ENCODE data around the gene PVR. TPM values are rescaled to one million over a fixed set of nuclear protein-coding genes. Genes with fewer than 3 reads are reported as not detected.
"Not testable (repeated sequence)": the region's sequence is repeated elsewhere in the genome, so short reads cannot be mapped to it uniquely, and the experiment has no call there.

PVR gene
- total RNA-seq, 2 experiments from 2014 or later: not detected

GRCh38 chr19:44607917-44608316 lies 35.8 kb upstream of the PVR start:
- Histone ChIP-seq H4K20me1 (ENCODE audit: insufficient read depth, low read length) (no peaks in the 10 kb centered on the region), H3K4me2 (ENCODE audit: low read length) (no peak overlapping the region), H3K4me1 (ENCODE audit: insufficient read depth, low read length, poor library complexity, severe bottlenecking) (no peaks in the 10 kb centered on the region), H2AFZ (ENCODE audit: low read length) (no peak overlapping the region), H3K9me3 (ENCODE audit: low read length) (no peaks in the 10 kb centered on the region), H3K27ac (ENCODE audit: low read depth, low read length, poor library complexity, severe bottlenecking) (no peak overlapping the region), H3K36me3 (ENCODE audit: insufficient read depth, low read length) (no peaks in the 10 kb centered on the region), H3K79me2 (ENCODE audit: insufficient read depth, low read depth, low read length) (no peaks in the 10 kb centered on the region), H3K9me2 (ENCODE audit: insufficient read depth, low read length) (no peaks in the 10 kb centered on the region), H3K4me3 (ENCODE audit: low read depth, low read length, poor library complexity, severe bottlenecking) (no peak overlapping the region)
- TF ChIP-seq EZH2phosphoT487 (IDR thresholded peaks at IDR 0.05; ENCODE audit: borderline replicate concordance, low read depth, low read length) (no peak), CTCF (conservative IDR thresholded peaks at IDR 0.05; ENCODE audit: low read length) (no peak)
- DNase-seq (ENCODE audit: low spot score): no peak
- ChIA-PET POLR2A (interaction anchor here (0.5 kb wide), 1 partner anchor 8 kb away, joined by 3 read pairs; no protein-coding TSS in a partner anchor), CTCF (ENCODE audit: unreplicated experiment) (interaction anchor here (0.6 kb wide), 1 partner anchor 29 kb away, joined by 3 read pairs; no protein-coding TSS in a partner anchor)
- BruUV-seq (replicated peaks): no TSS peak
- intact Hi-C loops (cut with micrococcal nuclease; ENCODE audit: unreplicated experiment): no loop called here

- ChIA-PET POLR2A (interaction anchor here (0.5 kb wide), 1 partner anchor 8 kb away, joined by 3 read pairs; no protein-coding TSS in a partner anchor), CTCF (ENCODE audit: unreplicated experiment) (interaction anchor here (0.6 kb wide), 1 partner anchor 30 kb away, joined by 3 read pairs; no protein-coding TSS in a partner anchor)
- Histone ChIP-seq H3K36me3 (ENCODE audit: insufficient read depth, low read length) (no peaks in the 10 kb centered on the region), H3K4me2 (ENCODE audit: low read length) (no peak overlapping the region), H3K4me3 (ENCODE audit: low read depth, low read length, poor library complexity, severe bottlenecking) (no peak overlapping the region), H3K79me2 (ENCODE audit: insufficient read depth, low read depth, low read length) (no peaks in the 10 kb centered on the region), H4K20me1 (ENCODE audit: insufficient read depth, low read length) (no peaks in the 10 kb centered on the region), H3K9me2 (ENCODE audit: insufficient read depth, low read length) (no peaks in the 10 kb centered on the region), H3K4me1 (ENCODE audit: insufficient read depth, low read length, poor library complexity, severe bottlenecking) (no peaks in the 10 kb centered on the region), H3K9me3 (ENCODE audit: low read length) (no peaks in the 10 kb centered on the region), H2AFZ (ENCODE audit: low read length) (no peak overlapping the region), H3K27ac (ENCODE audit: low read depth, low read length, poor library complexity, severe bottlenecking) (no peak overlapping the region)
- DNase-seq (ENCODE audit: low spot score): no peak
- intact Hi-C loops (cut with micrococcal nuclease; ENCODE audit: unreplicated experiment): no loop called here
- no peak for TF ChIP-seq EZH2phosphoT487 (IDR thresholded peaks at IDR 0.05; ENCODE audit: borderline replicate concordance, low read depth, low read length)
- TF ChIP-seq CTCF (conservative IDR thresholded peaks at IDR 0.05; ENCODE audit: low read length): no peak
- BruUV-seq (replicated peaks): no TSS peak
Measured at GRCh38 chr19:44608391-44608821, 35.3 kb upstream of the PVR start.

GRCh38 chr19:44609219-44609618 lies 34.5 kb upstream of the PVR start:
- CTCF ChIA-PET (ENCODE audit: unreplicated experiment): no interaction called here

GRCh38 chr19:44610497-44610896 lies 33.2 kb upstream of the PVR start:
- H3K9me2 ChIP-seq (ENCODE audit: insufficient read depth, low read length); H3K4me1 ChIP-seq (ENCODE audit: insufficient read depth, low read length, poor library complexity, severe bottlenecking); H3K4me2 ChIP-seq (ENCODE audit: low read length); intact Hi-C loops (cut with micrococcal nuclease; ENCODE audit: unreplicated experiment); H3K27ac ChIP-seq (ENCODE audit: low read depth, low read length, poor library complexity, severe bottlenecking); DNase-seq (ENCODE audit: low spot score); H4K20me1 ChIP-seq (ENCODE audit: insufficient read depth, low read length); H3K79me2 ChIP-seq (ENCODE audit: insufficient read depth, low read depth, low read length); BruUV-seq (replicated peaks); H3K36me3 ChIP-seq (ENCODE audit: insufficient read depth, low read length); H3K4me3 ChIP-seq (ENCODE audit: low read depth, low read length, poor library complexity, severe bottlenecking); H3K9me3 ChIP-seq (ENCODE audit: low read length); CTCF ChIA-PET (ENCODE audit: unreplicated experiment); H2AFZ ChIP-seq (ENCODE audit: low read length): not testable (repeated sequence)
- POLR2A ChIA-PET: interaction anchor here (0.5 to 0.6 kb wide), 2 partner anchors 231 to 433 kb away, joined by 3 to 4 read pairs; no protein-coding TSS in a partner anchor

More at GRCh38 chr19:44609219-44609618, 34.5 kb upstream of the PVR start:
- no peak overlapping the region for H3K4me2 ChIP-seq (ENCODE audit: low read length)
- BruUV-seq (replicated peaks): no TSS peak
- no peaks in the 10 kb centered on the region for H3K79me2 ChIP-seq (ENCODE audit: insufficient read depth, low read depth, low read length)
- intact Hi-C loops (cut with micrococcal nuclease; ENCODE audit: unreplicated experiment): no loop called here
- no peak for TF ChIP-seq CTCF (conservative IDR thresholded peaks at IDR 0.05; ENCODE audit: low read length)
- no peak for TF ChIP-seq EZH2phosphoT487 (IDR thresholded peaks at IDR 0.05; ENCODE audit: borderline replicate concordance, low read depth, low read length)
- DNase-seq (ENCODE audit: low spot score): no peak
- H3K4me3 ChIP-seq (ENCODE audit: low read depth, low read length, poor library complexity, severe bottlenecking): no peak overlapping the region
- no peak overlapping the region for H2AFZ ChIP-seq (ENCODE audit: low read length)
- H3K27ac ChIP-seq (ENCODE audit: low read depth, low read length, poor library complexity, severe bottlenecking): no peak overlapping the region
- POLR2A ChIA-PET: no interaction called here
- H4K20me1 ChIP-seq (ENCODE audit: insufficient read depth, low read length): no peaks in the 10 kb centered on the region
- H3K9me3 ChIP-seq (ENCODE audit: low read length): no peaks in the 10 kb centered on the region
- no peaks in the 10 kb centered on the region for H3K36me3 ChIP-seq (ENCODE audit: insufficient read depth, low read length)
- no peaks in the 10 kb centered on the region for H3K9me2 ChIP-seq (ENCODE audit: insufficient read depth, low read length)
- H3K4me1 ChIP-seq (ENCODE audit: insufficient read depth, low read length, poor library complexity, severe bottlenecking): no peaks in the 10 kb centered on the region
